NCI-H1436 treated with DMSO at 0.1 percent for 48 hours (cell line): ENCODE data around the gene GSX2.
"Not testable (repeated sequence)": the region's sequence is repeated elsewhere in the genome, so short reads cannot be mapped to it uniquely, and the experiment has no call there.

Source experiments
- DNase-seq: peaks from one replicate; lab custom pipeline; 2025; lab: John Stamatoyannopoulos, UW

Gene GSX2

GRCh38 chr4:54099748-54100574 lies at the start of gene GSX2:
Gene GSX2 (plus strand): TSS chr4:54100163. CDS start chr4:54100345, 182 bp downstream.
- no peak for DNase-seq

GRCh38 chr4:54050214-54050904 lies 49.6 kb upstream of the GSX2 start:
- no peak for DNase-seq

- DNase-seq = not testable (repeated sequence)
These were observed 46.6 kb upstream of the GSX2 start for GRCh38 chr4:54053322-54053721.

GRCh38 chr4:54054501-54054900 lies 45.5 kb upstream of the GSX2 start:
- no peak for DNase-seq

GRCh38 chr4:54055494-54055893 lies 44.5 kb upstream of the GSX2 start:
- DNase-seq = no peak

- no peak for DNase-seq
These were observed 43.6 kb upstream of the GSX2 start for GRCh38 chr4:54056360-54056759.

GRCh38 chr4:54058171-54058570 lies 41.8 kb upstream of the GSX2 start:
- no peak for DNase-seq

- no peak for DNase-seq
These were observed 39.8 kb upstream of the GSX2 start for GRCh38 chr4:54060116-54060515.

- DNase-seq = no peak
These were observed 38.9 kb upstream of the GSX2 start for GRCh38 chr4:54061067-54061466.

GRCh38 chr4:54061873-54062272 lies 38.1 kb upstream of the GSX2 start:
- DNase-seq = no peak

GRCh38 chr4:54062392-54062791 lies 37.6 kb upstream of the GSX2 start:
- DNase-seq = no peak

GRCh38 chr4:54063229-54063628 lies 36.7 kb upstream of the GSX2 start:
- DNase-seq = no peak

GRCh38 chr4:54063737-54064316 lies 36.1 kb upstream of the GSX2 start:
- DNase-seq = no peak

GRCh38 chr4:54064317-54065111 lies 35.4 kb upstream of the GSX2 start, which contains the start of gene CHIC2:
Gene CHIC2 (minus strand): TSS chr4:54064605. CDS start chr4:54064300, 305 bp downstream.
- peak; percentile 35 for DNase-seq

GRCh38 chr4:54065282-54066087 lies 34.5 kb upstream of the GSX2 start:
- no peak for DNase-seq

- no peak for DNase-seq
These were observed 33.9 kb upstream of the GSX2 start for GRCh38 chr4:54066088-54066415.

GRCh38 chr4:54066718-54067129 lies 33.2 kb upstream of the GSX2 start:
- no peak for DNase-seq

- no peak for DNase-seq
These were observed 32.8 kb upstream of the GSX2 start for GRCh38 chr4:54067166-54067565.

- no peak for DNase-seq
These were observed 26.6 kb upstream of the GSX2 start for GRCh38 chr4:54073271-54073880.

- no peak for DNase-seq
These were observed 25.6 kb upstream of the GSX2 start for GRCh38 chr4:54074381-54074780.

- DNase-seq = no peak
These were observed 23.3 kb upstream of the GSX2 start for GRCh38 chr4:54076673-54077072.
